ENCODE data around the gene RAD50. TPM values are rescaled to one million over a fixed set of nuclear protein-coding genes. Genes with fewer than 3 reads are reported as not detected.

RAD50 gene
- total RNA-seq, 1 donor from 2014 or later, result 48.2 TPM

DNA sequence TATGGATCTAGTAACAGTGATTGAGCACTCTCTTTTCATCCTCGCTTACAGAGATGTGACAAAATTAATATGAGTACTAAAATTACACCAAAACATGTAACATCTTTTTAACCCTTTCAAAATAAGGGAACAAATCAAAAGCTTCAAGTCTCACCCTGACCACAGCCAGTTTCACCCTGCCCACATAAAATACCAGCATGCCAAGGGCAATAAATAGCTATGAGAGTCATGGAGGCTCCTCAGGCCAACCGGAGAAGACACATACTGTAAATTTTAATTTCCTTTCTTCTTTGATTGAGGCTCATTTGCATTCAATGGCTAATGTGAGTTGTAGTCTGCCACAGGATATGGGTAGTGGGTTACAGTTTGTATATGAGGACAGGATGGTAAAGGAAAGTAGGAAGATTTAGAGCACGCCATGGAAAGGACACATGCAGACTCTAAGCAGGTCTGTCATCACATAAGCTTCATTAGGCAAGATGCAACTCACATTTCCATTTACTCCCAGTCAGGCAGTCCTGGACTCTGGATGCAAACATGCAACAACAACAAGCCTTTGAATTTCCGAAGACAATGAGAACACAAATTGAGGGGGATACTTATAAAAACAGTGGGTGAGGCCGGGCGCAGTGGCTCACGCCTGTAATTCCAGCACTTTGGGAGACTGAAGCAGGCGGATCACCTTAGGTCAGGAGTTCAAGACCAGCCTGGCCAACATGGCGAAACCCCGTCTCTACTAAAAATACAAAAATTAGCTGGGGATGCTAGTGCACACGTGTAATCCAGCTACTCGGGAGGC lies 128.3 kb downstream of the RAD50 start:
- no peaks in the 10 kb centered on the region for H3K27me3 Mint-ChIP-seq (ENCODE audit: insufficient read depth, low read depth)
- Histone ChIP-seq H3K4me3 (no peak overlapping the region), H3K9me3 (ENCODE audit: low read depth) (no peaks in the 10 kb centered on the region), H3K9ac (no peak overlapping the region), H2AFZ (replicated peaks) (no peak overlapping the region), H4K20me1 (ENCODE audit: low read depth) (no peaks in the 10 kb centered on the region), H3K36me3 (no peaks in the 10 kb centered on the region), H3K27ac (no peak overlapping the region), H3K27me3 (no peaks in the 10 kb centered on the region), H3K79me2 (ENCODE audit: low read depth) (no peaks in the 10 kb centered on the region), H3K4me2 (no peak overlapping the region), H3K4me1 (no peaks in the 10 kb centered on the region), H3F3A (ENCODE audit: low read depth) (no peaks in the 10 kb centered on the region)
- H3K4me3 Mint-ChIP-seq, result no peak overlapping the region
- no peak for TF ChIP-seq EZH2phosphoT487 (IDR thresholded peaks at IDR 0.05)
- no peak for TF ChIP-seq EZH2 (IDR thresholded peaks at IDR 0.05)
- TF ChIP-seq, protein P1, sequence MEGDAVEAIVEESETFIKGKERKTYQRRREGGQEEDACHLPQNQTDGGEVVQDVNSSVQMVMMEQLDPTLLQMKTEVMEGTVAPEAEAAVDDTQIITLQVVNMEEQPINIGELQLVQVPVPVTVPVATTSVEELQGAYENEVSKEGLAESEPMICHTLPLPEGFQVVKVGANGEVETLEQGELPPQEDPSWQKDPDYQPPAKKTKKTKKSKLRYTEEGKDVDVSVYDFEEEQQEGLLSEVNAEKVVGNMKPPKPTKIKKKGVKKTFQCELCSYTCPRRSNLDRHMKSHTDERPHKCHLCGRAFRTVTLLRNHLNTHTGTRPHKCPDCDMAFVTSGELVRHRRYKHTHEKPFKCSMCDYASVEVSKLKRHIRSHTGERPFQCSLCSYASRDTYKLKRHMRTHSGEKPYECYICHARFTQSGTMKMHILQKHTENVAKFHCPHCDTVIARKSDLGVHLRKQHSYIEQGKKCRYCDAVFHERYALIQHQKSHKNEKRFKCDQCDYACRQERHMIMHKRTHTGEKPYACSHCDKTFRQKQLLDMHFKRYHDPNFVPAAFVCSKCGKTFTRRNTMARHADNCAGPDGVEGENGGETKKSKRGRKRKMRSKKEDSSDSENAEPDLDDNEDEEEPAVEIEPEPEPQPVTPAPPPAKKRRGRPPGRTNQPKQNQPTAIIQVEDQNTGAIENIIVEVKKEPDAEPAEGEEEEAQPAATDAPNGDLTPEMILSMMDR (IDR thresholded peaks at IDR 0.05), result no peak
- H3K36me3 Mint-ChIP-seq, result peaks cover 3% of the 10 kb centered on the region
- no peak overlapping the region for H3K27ac Mint-ChIP-seq
- no peak for DNase-seq (ENCODE audit: low spot score)
- no peaks in the 10 kb centered on the region for H3K4me1 Mint-ChIP-seq
- H3K9me3 Mint-ChIP-seq, result no peaks in the 10 kb centered on the region

DNA sequence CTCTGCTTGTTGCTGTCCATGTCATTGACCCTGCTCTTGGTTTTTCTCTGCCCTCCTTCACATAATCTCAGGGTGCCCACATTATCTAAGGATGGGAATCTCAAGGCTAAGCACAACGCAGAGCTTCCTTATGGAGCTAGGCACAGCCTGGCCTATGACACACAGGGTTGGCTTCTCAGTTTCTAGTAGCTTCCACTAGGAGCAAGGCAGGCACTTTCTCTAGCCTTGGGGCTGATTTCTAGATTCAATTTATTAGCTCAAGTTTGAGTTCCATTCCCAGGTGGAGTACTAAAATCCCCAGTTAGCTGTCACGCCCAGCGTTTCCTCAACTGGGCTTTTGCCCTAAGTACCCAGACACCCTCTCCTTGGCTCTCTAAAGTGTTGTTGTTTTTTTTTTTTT lies 129.4 kb downstream of the RAD50 start:
- Histone ChIP-seq H3K9ac (no peak overlapping the region), H2AFZ (replicated peaks) (no peak overlapping the region), H3K9me3 (ENCODE audit: low read depth) (no peaks in the 10 kb centered on the region), H3K4me3 (no peak overlapping the region), H3K4me2 (no peak overlapping the region), H3K79me2 (ENCODE audit: low read depth) (no peaks in the 10 kb centered on the region), H3K4me1 (no peaks in the 10 kb centered on the region), H4K20me1 (ENCODE audit: low read depth) (no peaks in the 10 kb centered on the region), H3K36me3 (no peaks in the 10 kb centered on the region), H3F3A (ENCODE audit: low read depth) (no peaks in the 10 kb centered on the region), H3K27me3 (no peaks in the 10 kb centered on the region), H3K27ac (no peak overlapping the region)
- Mint-ChIP-seq H3K4me1 (no peaks in the 10 kb centered on the region), H3K9me3 (no peaks in the 10 kb centered on the region), H3K4me3 (no peak overlapping the region), H3K36me3 (peaks cover 3% of the 10 kb centered on the region), H3K27ac (peak overlapping the region; percentile 58), H3K27me3 (ENCODE audit: insufficient read depth, low read depth) (no peaks in the 10 kb centered on the region)
- TF ChIP-seq, protein P1 (IDR thresholded peaks at IDR 0.05), result no peak
- TF ChIP-seq EZH2phosphoT487 (IDR thresholded peaks at IDR 0.05) (no peak), EZH2 (IDR thresholded peaks at IDR 0.05) (no peak)
- no peak for DNase-seq (ENCODE audit: low spot score)

DNA sequence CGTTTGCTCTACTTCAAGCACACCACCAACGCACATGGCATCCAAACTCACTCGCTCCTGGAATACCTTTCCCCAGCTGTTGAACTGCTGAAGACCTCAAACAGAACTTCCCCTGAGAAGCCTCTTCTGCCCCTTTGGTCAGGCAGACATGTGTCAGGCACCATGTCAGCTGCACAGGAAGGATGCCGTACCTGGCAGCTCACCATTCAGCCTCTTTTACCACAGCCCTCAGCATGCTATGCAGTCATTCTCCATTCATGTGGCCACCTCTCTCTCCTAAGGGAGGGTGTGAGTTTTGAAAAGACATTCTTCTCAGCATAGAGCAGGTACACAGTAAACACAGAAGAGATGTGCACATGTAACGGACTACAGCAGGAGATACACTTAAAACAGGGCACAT lies 131.2 kb downstream of the RAD50 start:
- Mint-ChIP-seq H3K4me3 (no peak overlapping the region), H3K27me3 (ENCODE audit: insufficient read depth, low read depth) (no peaks in the 10 kb centered on the region), H3K9me3 (no peaks in the 10 kb centered on the region), H3K36me3 (peaks cover 6% of the 10 kb centered on the region), H3K4me1 (no peaks in the 10 kb centered on the region), H3K27ac (no peak overlapping the region)
- no peak overlapping the region for H3K9ac ChIP-seq
- TF ChIP-seq EZH2phosphoT487 (IDR thresholded peaks at IDR 0.05) (no peak), EZH2 (IDR thresholded peaks at IDR 0.05) (no peak)
- TF ChIP-seq, protein P1 (IDR thresholded peaks at IDR 0.05), result no peak
- no peak overlapping the region for H3K4me2 ChIP-seq
- no peaks in the 10 kb centered on the region for H3K9me3 ChIP-seq (ENCODE audit: low read depth)
- no peak overlapping the region for H3K4me3 ChIP-seq
- H3K27me3 ChIP-seq, result no peaks in the 10 kb centered on the region
- no peaks in the 10 kb centered on the region for H4K20me1 ChIP-seq (ENCODE audit: low read depth)
- no peaks in the 10 kb centered on the region for H3K4me1 ChIP-seq
- H3K36me3 ChIP-seq, result peaks cover 2% of the 10 kb centered on the region
- no peak overlapping the region for H2AFZ ChIP-seq (replicated peaks)
- H3F3A ChIP-seq (ENCODE audit: low read depth), result no peaks in the 10 kb centered on the region
- H3K79me2 ChIP-seq (ENCODE audit: low read depth), result no peaks in the 10 kb centered on the region
- no peak for DNase-seq (ENCODE audit: low spot score)
- H3K27ac ChIP-seq, result no peak overlapping the region
